ENCODE results near the gene PRR16.

PRR16 gene

DNA sequence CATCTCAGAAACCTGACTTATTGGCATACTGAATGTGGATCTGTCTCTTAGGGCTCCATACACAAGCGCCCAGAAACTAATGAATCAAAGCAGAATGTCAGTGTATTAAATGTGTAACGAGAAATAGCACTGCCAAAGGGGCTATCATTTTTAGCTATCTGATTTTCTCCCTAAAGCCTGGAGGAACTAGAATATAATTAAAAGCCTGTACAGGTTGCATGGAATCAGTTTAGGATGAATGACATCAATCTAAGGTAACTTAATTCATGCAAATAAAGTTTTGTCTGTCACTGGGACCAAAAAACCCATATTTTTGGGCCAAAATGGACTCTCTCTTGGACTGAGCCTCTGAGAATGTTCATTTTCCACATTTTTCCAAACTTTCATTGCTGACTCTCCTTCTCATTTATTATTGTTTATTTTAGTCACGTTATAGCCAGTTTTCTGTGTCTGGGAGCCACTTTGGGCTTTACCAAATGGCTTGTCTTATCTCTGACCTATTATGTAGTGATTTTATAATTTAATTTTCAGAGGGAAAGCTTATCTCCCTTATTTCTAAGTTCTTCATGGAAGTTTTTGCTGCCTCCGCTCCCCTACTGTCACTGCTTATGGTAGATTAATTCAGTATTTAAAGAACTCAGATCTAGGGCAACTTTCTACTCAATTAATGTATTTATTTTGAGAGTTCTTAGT is 47.0 kb downstream of the PRR16 start:
- H3K36me3 ChIP-seq (ENCODE audit: low read depth): no peaks in the 10 kb centered on the region
- DNase-seq (ENCODE audit: low spot score) (no peak), ATAC-seq (ENCODE audit: low read depth) (no peak)
- no peaks in the 10 kb centered on the region for H3K9me3 ChIP-seq (ENCODE audit: severe bottlenecking)
- H3K4me3 ChIP-seq (ENCODE audit: severe bottlenecking): no peak overlapping the region
- no peaks in the 10 kb centered on the region for H3K27me3 ChIP-seq (ENCODE audit: insufficient read depth, poor library complexity, severe bottlenecking)
- H3K4me1 ChIP-seq (ENCODE audit: insufficient read depth, poor library complexity, severe bottlenecking): no peaks in the 10 kb centered on the region
- TF ChIP-seq, protein P1, sequence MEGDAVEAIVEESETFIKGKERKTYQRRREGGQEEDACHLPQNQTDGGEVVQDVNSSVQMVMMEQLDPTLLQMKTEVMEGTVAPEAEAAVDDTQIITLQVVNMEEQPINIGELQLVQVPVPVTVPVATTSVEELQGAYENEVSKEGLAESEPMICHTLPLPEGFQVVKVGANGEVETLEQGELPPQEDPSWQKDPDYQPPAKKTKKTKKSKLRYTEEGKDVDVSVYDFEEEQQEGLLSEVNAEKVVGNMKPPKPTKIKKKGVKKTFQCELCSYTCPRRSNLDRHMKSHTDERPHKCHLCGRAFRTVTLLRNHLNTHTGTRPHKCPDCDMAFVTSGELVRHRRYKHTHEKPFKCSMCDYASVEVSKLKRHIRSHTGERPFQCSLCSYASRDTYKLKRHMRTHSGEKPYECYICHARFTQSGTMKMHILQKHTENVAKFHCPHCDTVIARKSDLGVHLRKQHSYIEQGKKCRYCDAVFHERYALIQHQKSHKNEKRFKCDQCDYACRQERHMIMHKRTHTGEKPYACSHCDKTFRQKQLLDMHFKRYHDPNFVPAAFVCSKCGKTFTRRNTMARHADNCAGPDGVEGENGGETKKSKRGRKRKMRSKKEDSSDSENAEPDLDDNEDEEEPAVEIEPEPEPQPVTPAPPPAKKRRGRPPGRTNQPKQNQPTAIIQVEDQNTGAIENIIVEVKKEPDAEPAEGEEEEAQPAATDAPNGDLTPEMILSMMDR (IDR thresholded peaks at IDR 0.05; ENCODE audit: poor library complexity, severe bottlenecking): no peak
- H3K27ac ChIP-seq (ENCODE audit: poor library complexity, severe bottlenecking): no peak overlapping the region

DNA sequence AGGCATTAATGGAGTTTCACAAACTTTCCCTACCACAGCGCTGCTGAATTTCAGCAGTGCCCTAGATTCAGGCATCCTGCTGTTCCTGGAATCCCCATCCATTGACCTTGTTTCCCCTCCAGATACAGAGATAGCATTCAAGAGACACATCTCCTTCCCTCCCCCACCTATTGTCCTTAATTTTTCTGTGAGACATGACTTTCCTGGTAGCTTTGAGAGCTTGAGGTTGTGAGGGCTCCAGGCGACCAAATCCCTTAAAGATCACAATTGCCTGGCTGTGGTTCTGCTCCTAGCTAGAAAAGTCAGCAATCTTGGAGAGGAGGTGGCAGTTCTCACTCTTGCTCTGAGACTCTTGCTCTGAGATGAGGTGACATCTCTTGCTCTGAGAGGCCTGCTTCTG is 48.0 kb downstream of the PRR16 start:
- no peak overlapping the region for H3K27ac ChIP-seq (ENCODE audit: poor library complexity, severe bottlenecking)
- TF ChIP-seq, protein P1 (IDR thresholded peaks at IDR 0.05; ENCODE audit: poor library complexity, severe bottlenecking): no peak
- DNase-seq (ENCODE audit: low spot score) (no peak), ATAC-seq (ENCODE audit: low read depth) (no peak)
- H3K4me1 ChIP-seq (ENCODE audit: insufficient read depth, poor library complexity, severe bottlenecking): no peaks in the 10 kb centered on the region
- no peak overlapping the region for H3K4me3 ChIP-seq (ENCODE audit: severe bottlenecking)
- no peaks in the 10 kb centered on the region for H3K9me3 ChIP-seq (ENCODE audit: severe bottlenecking)
- no peaks in the 10 kb centered on the region for H3K27me3 ChIP-seq (ENCODE audit: insufficient read depth, poor library complexity, severe bottlenecking)
- no peaks in the 10 kb centered on the region for H3K36me3 ChIP-seq (ENCODE audit: low read depth)

DNA sequence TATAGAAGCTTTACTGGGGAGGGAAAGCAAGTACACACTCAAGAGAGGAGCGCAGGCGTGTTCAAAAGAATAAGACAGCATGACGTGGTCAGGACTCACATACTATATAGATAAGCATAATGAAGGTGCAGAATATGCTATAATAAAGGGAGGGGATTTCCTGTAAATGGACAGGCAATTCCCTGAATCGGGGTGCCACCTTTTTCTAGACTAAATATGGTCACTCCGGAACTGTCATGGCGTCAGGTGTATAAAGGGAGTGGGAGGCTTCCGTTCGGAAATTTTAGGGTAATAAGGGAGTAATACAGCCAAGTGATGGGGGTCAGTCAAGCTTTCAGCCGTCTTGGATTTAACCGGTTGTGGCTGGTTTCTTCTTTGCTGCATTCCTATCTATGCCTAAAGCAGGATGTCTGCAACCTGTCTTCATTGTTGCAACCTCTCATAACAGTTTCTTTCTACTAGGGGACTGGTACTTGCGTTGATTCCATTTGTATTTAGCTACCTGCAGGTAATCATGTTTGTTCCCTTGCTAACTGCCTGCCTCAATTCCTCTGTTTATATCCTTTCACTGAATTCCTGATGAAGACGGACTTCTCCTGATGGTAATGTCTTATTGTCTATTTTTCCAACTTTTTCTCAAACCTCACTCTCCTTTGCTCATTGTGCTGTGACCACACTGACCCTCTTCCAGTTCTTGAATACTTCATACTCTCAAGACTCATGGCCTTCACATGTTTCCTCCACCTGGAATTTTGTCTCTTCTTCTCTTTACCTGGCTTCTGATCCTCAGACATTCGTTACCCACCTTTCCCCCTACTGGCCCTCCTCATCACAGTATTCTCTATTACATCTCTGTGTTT is 48.9 kb downstream of the PRR16 start:
- no peaks in the 10 kb centered on the region for H3K27me3 ChIP-seq (ENCODE audit: insufficient read depth, poor library complexity, severe bottlenecking)
- ATAC-seq (ENCODE audit: low read depth) (no peak), DNase-seq (ENCODE audit: low spot score) (no peak)
- H3K36me3 ChIP-seq (ENCODE audit: low read depth): no peaks in the 10 kb centered on the region
- H3K4me1 ChIP-seq (ENCODE audit: insufficient read depth, poor library complexity, severe bottlenecking): no peaks in the 10 kb centered on the region
- H3K4me3 ChIP-seq (ENCODE audit: severe bottlenecking): no peak overlapping the region
- no peak overlapping the region for H3K27ac ChIP-seq (ENCODE audit: poor library complexity, severe bottlenecking)
- no peaks in the 10 kb centered on the region for H3K9me3 ChIP-seq (ENCODE audit: severe bottlenecking)
- TF ChIP-seq, protein P1 (IDR thresholded peaks at IDR 0.05; ENCODE audit: poor library complexity, severe bottlenecking): no peak

DNA sequence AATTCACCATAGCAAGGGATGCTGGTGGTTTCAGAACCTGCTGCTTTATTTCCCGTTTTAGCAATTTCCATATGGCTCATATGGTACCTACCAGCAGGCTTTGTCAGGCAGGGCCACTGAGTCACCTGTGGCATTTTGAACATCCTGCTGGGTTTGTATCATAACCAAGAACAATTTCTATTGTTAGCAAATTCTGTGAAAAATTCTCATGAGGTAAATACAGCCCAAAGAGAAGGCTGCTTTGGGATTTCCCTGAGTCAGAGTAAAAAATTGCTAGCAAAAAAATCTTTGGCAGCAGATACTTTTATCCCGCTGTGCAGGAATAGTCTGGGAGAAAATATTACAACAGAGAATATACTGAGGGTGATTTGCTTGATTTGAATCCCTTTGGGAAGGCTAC is 52.7 kb downstream of the PRR16 start:
- DNase-seq (ENCODE audit: low spot score) (no peak), ATAC-seq (ENCODE audit: low read depth) (peak; percentile 57)
- TF ChIP-seq, protein P1 (IDR thresholded peaks at IDR 0.05; ENCODE audit: poor library complexity, severe bottlenecking): no peak
- H3K4me3 ChIP-seq (ENCODE audit: severe bottlenecking): no peak overlapping the region
- no peaks in the 10 kb centered on the region for H3K27me3 ChIP-seq (ENCODE audit: insufficient read depth, poor library complexity, severe bottlenecking)
- H3K27ac ChIP-seq (ENCODE audit: poor library complexity, severe bottlenecking): no peak overlapping the region
- no peaks in the 10 kb centered on the region for H3K36me3 ChIP-seq (ENCODE audit: low read depth)
- peaks cover 2% of the 10 kb centered on the region for H3K9me3 ChIP-seq (ENCODE audit: severe bottlenecking)
- no peaks in the 10 kb centered on the region for H3K4me1 ChIP-seq (ENCODE audit: insufficient read depth, poor library complexity, severe bottlenecking)

All from RWPE2 (cell line).